HG03342 (cell line): ENCODE data around the gene BNC1.

Experiments used
- ATAC-seq: cut with Tn5 transposase; IDR thresholded peaks from one replicate; pipeline ENCODE4 v1.9.1; 2021; ENCODE audit warnings: mild to moderate bottlenecking, moderate library complexity; ENCODE audit not compliant: unreplicated experiment

The BNC1 gene, protein sequence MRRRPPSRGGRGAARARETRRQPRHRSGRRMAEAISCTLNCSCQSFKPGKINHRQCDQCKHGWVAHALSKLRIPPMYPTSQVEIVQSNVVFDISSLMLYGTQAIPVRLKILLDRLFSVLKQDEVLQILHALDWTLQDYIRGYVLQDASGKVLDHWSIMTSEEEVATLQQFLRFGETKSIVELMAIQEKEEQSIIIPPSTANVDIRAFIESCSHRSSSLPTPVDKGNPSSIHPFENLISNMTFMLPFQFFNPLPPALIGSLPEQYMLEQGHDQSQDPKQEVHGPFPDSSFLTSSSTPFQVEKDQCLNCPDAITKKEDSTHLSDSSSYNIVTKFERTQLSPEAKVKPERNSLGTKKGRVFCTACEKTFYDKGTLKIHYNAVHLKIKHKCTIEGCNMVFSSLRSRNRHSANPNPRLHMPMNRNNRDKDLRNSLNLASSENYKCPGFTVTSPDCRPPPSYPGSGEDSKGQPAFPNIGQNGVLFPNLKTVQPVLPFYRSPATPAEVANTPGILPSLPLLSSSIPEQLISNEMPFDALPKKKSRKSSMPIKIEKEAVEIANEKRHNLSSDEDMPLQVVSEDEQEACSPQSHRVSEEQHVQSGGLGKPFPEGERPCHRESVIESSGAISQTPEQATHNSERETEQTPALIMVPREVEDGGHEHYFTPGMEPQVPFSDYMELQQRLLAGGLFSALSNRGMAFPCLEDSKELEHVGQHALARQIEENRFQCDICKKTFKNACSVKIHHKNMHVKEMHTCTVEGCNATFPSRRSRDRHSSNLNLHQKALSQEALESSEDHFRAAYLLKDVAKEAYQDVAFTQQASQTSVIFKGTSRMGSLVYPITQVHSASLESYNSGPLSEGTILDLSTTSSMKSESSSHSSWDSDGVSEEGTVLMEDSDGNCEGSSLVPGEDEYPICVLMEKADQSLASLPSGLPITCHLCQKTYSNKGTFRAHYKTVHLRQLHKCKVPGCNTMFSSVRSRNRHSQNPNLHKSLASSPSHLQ

DNA sequence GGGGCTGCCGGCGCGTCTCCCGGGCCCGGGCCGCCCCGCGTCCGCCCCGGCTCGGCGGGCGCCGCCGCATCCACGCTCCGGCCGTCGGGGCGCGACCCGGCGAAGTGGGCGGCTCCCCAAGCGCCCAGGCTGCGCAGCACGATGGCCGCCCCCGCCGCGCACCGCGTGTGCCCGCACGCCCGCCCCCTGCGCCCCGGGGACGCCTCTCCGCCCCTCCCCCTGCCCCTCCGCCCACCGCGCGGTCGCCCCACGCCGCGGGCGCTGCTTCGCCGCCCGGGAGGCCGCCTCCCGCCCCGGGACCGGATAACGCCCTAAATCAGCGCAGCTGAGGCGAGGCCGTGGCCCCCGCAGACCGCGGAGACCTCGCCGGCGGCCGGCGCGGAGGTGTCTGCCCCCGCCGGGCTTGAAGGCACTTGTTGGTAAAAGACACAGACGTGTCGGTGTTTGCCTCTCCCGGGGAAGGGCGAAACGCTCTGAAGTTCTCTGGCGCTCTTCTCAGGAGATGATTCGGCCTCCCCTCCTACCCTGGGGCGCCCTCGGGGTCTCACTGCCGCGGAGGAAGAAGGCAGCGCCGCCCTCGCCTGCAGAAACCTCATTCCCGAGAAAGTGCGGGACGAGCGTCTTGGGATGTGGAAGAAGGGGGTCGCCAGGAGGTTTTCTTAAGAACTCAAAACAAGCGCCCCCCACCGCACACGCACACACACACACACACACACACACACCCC, at the start of gene BNC1:
Gene BNC1 (minus strand): TSS at position 106 of the 725 bp plus-strand sequence. CDS start 36 bp downstream, at position 70.
- no peak for ATAC-seq

DNA sequence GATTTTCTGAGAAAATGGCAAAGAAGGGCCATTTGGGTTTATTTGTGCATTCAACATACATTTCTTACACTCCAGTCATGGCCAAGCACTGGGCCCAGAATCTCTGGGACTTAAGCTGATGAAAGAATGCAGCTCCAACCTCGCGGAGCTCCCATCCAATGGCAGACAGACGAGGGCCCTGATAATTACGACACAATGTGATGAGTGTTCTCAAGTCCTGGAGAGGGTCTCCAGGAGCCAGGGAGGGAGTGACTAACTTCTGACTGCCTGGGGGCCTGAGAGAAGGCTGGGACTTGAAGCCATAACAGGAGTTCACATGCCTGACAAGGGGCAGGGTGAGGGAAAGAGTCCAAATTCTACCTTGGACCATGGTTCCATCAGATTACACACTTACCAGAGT, 42.6 kb upstream of the BNC1 start:
- ATAC-seq, result no peak

DNA sequence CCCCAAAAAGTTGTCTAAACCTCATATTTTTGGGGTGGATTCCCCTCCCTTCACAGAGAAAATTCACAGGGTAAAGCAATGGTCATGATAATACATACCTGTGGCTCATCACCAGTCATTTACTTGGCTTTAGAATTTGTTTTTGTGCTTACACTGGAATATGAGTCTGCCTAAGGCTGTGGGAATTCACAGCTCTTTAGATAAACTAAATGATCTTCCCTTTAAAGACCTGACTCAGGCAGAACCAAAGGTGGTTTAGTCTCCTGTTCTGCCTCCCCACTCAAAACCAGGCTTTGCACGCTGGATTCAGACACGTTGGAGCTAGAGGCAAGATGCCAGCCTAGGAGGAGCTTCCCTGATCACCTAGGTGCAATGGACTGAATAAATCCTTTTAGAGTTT, 40.3 kb upstream of the BNC1 start:
- no peak for ATAC-seq

DNA sequence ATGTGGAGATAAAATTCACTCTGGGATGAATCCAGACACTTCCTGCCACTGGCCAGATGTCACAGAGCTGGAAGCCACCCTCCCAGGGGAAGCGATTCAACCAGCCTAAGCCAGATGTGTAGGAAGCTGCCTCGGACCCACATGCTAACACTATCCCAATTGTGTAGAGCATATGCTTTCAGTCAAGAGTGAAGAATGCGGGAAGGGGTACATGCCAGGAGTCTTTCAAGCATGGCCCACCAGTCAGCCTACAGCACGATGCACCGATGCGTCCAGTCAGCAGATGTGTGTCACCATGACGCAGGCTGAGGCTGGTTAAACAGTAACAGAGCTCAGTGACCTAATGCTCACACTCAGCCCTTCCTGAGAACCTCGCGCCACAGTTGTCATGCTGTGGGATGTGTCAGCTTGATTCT, 38.8 kb upstream of the BNC1 start:
- no peak for ATAC-seq

DNA sequence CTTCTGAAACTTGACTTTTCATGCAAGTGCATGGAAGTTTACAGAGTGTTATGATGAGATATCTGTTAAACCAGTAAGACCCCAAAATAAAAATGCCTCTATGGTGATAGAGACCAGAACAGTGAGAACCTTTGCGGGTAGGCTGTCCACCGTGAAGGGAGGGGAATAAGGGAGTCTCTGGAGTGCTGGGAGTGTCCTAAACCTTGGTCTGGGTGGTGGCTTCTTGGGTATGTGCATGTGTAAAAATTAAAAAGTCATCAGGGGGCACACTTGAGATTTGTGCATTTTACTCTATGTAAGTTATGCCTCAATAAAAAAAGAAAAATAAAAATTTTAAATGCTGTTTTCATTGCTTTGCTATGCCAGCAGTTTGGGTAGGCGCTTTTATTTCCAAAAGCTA, 38.2 kb upstream of the BNC1 start:
- ATAC-seq, result no peak

DNA sequence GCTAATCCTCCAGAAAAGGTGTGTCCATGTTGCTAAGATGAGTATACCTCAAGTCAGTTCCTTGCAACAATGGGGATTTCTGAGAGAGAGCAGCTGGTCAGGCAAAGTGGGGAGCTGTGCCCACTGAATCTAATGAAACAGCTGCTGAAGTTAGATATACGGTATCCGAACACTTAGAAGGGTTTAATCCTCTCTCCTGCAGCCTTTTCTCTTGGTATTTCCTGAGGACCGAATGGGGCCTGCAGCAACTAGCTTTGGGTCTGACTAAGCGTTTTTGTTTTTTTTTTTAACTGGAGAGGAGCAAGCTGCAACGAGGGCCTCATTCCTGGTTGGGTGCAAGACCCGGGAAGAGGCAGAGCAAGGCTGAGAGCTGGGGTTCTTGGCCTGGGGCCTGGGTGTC, 37.6 kb upstream of the BNC1 start:
- no peak for ATAC-seq

DNA sequence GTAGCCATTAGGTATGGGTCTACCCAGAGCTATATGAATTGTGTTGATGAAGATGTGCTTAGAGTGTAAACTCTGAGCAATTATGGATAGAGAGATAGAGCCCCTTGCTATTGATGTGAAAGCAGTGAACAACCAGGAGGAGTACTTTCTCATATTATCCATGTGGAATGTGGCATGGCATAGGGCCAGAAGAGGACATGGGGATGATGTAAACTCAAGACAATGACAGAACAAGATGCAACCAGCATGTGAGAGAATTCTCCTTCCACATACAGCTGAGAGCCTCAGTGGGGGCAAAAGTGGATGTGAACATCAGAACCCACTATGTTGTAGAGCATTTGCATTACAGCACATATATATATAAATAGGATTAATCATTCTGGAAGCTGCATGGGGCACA, 36.4 kb upstream of the BNC1 start:
- ATAC-seq, result no peak

DNA sequence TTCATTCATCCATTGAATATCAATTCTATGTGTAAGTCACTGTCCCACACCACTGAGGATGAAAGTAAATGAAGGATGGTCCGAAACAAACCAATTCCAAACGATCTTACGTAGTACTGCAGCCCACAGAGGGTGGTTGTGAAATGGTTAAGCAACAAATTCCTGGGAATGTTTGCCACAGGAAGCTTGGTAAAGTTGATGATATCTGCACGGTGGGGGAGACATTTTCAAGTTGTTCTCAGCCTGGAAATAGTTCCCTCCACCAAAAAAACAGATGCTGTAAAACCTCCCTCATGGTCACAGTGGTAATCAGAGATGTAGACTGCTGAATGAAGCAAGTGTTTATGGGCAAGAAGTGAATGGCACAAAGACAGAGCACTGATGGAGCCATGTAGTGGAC, 35.9 kb upstream of the BNC1 start:
- ATAC-seq, result no peak

DNA sequence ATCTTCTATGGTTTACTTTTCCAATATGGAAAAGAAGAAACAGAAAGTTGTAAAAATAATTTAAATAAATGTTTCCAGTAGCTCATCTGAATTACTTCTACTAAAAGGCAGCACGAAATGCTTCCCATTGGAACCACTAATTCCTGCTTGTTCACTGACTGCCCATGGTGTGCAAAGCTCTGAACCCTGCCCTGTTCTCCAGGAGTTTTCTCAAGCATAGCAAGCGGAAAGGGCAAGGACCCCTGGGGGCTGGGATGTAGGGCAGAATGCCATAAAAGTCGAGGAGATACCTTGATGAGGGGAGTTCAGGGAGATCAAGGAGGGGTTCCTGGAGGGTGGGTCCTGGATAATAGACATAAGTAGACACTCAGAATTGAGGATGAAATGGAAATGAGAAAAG, 35.3 kb upstream of the BNC1 start:
- no peak for ATAC-seq

DNA sequence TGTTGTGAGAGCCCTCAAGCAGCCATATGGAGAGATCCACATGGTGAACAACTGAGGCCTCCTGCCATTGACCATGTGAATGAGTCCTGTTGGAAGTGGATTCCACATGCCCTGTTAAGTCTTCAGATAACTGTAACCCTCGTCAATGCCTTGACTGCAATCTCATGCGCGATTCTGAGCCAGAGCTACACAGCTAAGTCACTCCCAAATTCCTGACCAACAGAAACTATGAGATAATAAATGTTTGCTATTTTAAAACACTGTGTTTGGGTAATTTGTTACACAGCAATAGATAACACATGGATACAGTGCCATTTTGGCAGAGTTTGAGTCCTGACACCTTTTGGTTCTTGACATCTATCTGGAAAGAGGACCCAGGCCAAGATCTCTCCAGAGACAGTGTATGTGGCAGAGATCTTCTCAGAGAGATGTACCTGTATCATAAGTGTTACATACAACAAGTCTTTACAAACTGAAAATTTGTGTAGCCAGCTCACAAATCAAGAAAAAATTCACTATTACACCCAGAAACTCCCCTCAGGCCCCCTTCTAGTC, 34.5 kb upstream of the BNC1 start:
- ATAC-seq, result no peak

DNA sequence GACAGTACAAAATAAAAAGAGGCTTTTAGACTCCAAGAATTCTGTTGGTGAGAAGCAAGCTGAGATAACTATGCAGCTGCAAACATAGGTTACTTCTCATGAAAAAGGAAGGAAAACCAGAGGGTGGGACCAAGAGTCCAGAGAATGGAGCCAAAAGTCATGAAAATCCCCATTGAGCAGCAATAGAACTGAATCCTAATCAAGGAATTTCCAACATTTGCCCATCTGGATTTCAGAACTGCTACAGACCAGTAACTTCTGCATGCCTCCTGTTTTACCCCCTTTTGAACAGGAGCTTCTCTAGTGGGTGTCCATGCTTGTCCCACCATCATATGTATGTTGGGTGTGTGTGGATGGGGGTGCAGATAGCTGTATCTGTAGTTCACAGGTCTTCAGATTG, 33.6 kb upstream of the BNC1 start:
- ATAC-seq, result no peak

DNA sequence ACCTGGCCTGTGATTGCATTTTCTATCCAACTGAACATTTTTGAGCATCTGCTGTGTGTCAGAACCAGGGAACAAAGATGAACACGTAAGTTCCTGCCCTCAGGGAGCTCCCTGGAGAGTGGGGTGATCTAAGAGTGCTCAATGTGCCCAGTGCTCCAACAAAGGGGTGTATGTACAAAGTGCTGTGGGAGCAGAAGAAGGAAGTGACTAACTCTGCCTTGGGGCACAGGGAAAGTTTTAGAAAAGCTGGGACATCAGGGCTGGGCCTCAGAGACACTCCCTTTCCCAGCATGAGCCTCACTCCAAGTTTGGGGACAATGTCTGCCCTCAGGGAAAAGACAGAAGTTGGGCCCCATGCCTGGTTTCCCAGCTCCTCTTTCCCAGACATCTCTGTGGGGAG, 27.6 kb upstream of the BNC1 start:
- ATAC-seq, result no peak

DNA sequence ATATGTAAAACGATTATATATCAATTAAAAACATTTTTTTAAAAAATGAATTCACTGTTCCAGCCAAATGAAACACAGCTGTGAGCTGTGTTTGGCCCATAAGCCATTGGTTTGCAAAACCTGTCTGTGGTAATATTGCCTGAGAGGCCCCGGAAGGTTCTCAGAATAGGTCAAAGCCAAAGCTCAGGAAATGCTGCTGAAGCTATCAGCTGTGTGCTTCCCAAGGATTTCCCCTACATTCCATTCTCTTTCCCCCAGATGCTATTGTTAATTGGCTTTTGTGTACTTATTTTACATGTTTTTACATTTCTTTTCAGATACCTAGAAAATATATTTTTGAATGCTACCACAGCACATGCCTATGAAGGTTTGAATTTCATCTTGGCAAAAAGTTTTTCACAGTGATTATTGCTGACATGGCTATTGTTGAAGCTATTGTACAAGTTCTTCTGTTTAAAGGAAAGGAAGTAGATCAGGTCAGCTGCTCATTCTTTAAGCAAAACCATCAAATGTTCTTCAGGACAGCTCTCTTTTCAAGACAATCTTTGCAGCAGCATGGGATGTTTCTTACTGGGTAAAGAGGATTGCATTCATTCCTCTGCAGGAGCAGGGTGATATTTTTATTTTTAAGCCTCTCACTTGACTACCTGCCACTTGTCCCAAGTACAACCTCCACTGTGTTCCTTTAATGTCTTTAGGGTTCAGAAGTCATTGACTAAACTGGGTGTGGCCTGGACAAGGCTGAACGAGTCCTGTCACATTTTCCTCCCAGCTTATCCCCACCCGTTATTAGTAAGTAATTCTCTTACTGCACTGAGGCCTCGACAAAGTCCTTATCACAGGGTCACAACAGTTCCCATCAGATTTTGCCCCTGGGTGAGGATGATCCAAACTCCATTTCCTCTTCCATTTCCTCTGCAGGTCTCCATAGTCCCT, 26.3 kb upstream of the BNC1 start:
- no peak for ATAC-seq

DNA sequence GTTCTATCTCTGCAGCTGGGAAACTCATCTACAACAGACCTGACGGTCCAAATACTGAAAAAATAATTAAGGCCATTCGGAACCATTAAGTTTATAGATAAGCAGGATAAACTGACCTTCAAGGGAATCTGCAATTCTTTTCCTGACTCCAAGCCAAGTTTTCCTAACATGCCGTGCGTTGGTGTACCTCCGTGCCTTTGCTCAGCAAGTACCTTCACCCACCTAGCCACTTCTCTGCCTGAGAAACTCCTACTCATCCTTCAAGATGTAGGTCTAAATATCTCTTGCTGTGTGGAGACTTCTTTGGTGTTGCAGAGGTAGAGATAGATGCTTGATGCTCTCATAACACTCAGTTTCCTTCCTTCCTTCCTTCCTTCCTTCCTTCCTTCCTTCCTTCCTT, 24.2 kb upstream of the BNC1 start:
- no peak for ATAC-seq

DNA sequence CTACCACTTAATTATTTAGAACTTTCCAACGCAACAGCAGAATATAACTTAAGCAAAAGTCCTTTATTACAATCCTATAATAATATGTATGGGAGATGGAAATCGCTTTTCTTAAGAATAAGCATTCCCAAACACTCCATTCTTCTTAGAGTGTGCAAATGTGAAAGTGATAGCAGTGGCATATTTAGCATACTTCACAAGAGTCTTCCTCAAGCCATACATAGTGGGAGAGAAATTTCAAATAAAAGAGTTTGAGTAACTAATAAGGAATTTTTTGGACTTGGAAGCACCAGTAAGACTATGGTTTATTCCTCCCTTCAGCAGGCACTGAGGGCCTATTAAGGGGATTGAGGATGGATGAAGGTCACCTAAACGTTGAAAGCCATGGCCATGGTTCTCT, 22.1 kb upstream of the BNC1 start:
- ATAC-seq, result no peak

DNA sequence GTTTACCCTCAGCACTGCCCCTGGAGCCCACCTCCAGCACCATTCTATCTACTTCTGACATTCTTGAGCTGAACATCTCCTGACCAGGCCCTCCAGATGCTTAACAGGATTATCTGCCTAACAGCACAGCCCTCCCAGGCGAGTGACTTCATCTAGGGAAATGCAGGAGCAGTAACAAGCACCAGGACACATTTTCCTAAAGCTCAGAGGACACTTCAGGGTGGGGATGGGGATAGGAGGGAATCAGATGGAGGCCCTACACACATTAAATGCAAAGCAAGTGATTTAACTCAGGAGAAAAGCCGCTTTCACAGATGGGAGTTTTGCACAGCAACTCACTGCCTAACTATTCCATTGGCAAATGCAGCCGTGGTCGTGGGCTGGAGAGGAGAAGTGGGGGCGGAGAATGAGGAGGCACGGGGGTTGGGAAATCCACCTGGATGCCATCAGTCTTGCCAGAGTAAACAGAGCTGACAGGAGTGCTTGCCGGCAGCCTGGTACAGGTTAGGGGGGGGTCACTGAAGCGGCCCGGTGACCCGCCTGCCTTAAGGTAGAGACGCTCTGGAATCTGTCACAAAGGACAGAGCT, 21.3 kb upstream of the BNC1 start:
- ATAC-seq, result no peak

DNA sequence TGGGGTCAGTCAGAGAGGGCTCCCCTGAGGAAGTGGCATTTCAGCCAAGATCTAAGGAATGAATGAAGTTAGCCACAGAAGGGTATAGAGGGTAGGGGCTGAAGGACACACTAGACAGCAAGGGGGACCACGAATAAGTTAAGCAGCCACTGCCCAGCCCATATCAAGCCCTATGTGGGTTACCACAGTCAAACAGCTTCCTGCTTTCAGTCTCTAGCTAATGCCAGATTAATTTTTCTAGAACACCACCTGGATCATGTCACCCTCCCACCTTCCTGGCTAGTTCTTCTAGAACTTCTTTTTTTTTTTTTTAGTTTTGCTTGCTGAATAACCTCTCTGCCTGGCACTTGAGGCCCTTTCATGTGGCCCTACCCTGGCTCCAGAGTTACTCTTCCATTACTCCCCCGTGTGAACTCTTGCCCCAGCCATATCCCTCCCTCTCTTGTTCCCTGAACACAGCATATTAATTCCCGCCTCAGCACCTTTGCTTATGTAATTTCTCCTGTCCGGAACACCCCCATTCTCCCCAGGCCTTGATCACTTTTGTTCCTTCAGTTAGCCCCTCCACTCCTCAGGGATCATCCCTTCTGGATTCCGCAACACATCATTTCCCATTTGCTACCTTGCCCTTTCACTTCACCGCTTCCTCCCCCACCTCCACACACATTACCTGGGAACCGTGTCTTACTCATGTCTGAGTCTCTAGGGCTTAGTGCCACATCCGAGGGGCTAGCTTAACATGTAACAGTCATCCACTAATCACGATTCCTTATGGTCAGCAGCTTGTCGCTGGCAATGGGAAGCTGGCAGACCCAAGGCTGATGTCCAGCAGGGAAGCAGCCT, 20.6 kb upstream of the BNC1 start:
- no peak for ATAC-seq

DNA sequence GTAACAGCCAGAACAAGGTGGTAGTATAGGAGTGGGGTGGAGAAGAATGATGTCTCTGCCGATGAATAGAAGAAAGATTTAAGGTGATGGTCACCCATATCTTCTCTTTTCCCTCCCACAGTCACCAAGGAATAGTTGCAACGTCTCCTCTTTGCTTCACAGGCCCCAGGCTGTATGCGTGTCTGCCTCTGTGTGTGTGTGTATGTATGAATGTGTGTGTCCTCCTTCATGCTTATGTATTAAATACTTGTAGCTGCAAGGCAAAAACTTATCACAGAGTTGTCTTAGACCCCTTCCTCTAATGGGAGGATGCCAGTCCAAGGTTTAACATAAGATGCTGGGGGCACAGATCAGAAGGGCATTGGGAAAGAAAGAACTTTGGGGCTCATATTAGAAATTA, 19.1 kb upstream of the BNC1 start:
- no peak for ATAC-seq

DNA sequence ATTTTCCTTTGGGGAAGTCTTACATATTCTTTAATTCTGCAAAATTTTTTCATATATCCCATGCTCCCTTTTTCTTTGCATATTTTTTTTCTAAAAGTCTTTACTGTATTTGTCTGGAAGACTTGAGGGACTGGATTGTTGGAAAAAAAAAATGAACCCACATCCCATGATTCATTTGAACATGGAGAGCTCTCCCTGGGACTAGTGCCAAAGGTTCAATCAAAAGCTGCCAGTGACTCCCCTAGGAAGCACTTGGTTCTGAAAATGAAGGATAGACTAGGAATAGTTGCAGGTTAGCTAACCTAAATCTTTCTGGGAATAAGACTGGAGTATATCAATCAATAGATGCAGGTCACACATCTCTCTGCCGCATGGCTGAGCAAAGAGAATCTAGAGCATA, 16.4 kb upstream of the BNC1 start:
- no peak for ATAC-seq
